Glutamatergic neuron (in vitro differentiated cells): Measurements from ENCODE around the gene DDX51. TPM values are rescaled to one million over a fixed set of nuclear protein-coding genes. Genes with fewer than 3 reads are reported as not detected.

Experiments used
- DNase-seq: peaks from one replicate; pipeline ENCODE4 v3.0.0; 2022
- H3K27ac Mint-ChIP-seq: one replicate; pipeline ENCODE4 v1.8.0; 2020; ENCODE audit warnings: mild to moderate bottlenecking, mixed read lengths, inconsistent platforms; ENCODE audit not compliant: unreplicated experiment
- H3K27me3 Mint-ChIP-seq: one replicate; pipeline ENCODE4 v1.8.0; 2020; ENCODE audit warnings: mild to moderate bottlenecking, moderate library complexity, mixed read lengths, inconsistent platforms; ENCODE audit not compliant: unreplicated experiment
- H3K36me3 Mint-ChIP-seq: one replicate; pipeline ENCODE4 v1.8.0; 2020; ENCODE audit warnings: mild to moderate bottlenecking, mixed read lengths, inconsistent platforms; ENCODE audit not compliant: unreplicated experiment
- H3K4me1 Mint-ChIP-seq: one replicate; pipeline ENCODE4 v1.8.0; 2020; ENCODE audit warnings: mild to moderate bottlenecking, low read depth, mixed read lengths, inconsistent platforms; ENCODE audit not compliant: unreplicated experiment
- H3K4me3 Mint-ChIP-seq: one replicate; pipeline ENCODE4 v1.8.0; 2020; ENCODE audit warnings: mild to moderate bottlenecking, mixed read lengths, inconsistent platforms; ENCODE audit not compliant: unreplicated experiment
- H3K9me3 Mint-ChIP-seq: one replicate; pipeline ENCODE4 v1.8.0; 2020; ENCODE audit warnings: mild to moderate bottlenecking, moderate library complexity, mixed read lengths, inconsistent platforms; ENCODE audit not compliant: unreplicated experiment
- total RNA-seq: library from RNA; stranded (reverse); fragmentation: NEBNext Ultra II Directional; extraction: Animal tissue kit (Norgen Biotek cat#: 25700); gene quantifications from one replicate; pipeline ENCODE4 v1.2.1, GENCODE V29; 2021; ENCODE audit not compliant: unreplicated experiment
- TF ChIP-seq, protein P1 (sequence below): fragments of 200-600 bp; sonication (generic); IDR thresholded peaks from one replicate; pipeline ENCODE4 v1.5.0; 2021; ENCODE audit not compliant: partially characterized antibody, unreplicated experiment

The DDX51 gene
- total RNA-seq, 1 donor from 2014 or later, result 24.9 TPM

DNA sequence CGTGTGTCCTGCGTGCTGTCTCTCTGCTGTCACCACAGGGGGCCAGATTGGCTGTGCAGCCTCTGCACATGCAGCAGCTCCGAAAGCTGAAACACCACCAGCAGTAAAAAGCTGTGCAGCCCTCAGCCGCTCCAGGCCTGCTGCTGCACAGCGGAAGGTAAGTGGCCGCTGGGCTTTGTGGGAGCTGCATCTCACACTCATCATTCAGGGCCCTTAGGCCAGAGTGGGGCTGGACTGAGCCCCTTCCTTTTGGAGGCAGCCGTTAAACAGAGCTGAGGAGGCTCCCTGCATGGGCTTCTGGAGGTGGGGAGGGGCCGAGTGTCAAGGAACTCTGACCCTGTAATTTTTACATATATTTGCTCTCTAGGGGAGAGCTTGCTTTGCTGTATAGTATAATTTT, 17.1 kb downstream of the DDX51 start:
- Mint-ChIP-seq H3K36me3 (peaks cover 56% of the 10 kb centered on the region), H3K9me3 (peaks cover 9% of the 10 kb centered on the region), H3K4me3 (no peak overlapping the region), H3K4me1 (no peaks in the 10 kb centered on the region), H3K27ac (no peak overlapping the region), H3K27me3 (peaks cover 3% of the 10 kb centered on the region)
- TF ChIP-seq, protein P1, sequence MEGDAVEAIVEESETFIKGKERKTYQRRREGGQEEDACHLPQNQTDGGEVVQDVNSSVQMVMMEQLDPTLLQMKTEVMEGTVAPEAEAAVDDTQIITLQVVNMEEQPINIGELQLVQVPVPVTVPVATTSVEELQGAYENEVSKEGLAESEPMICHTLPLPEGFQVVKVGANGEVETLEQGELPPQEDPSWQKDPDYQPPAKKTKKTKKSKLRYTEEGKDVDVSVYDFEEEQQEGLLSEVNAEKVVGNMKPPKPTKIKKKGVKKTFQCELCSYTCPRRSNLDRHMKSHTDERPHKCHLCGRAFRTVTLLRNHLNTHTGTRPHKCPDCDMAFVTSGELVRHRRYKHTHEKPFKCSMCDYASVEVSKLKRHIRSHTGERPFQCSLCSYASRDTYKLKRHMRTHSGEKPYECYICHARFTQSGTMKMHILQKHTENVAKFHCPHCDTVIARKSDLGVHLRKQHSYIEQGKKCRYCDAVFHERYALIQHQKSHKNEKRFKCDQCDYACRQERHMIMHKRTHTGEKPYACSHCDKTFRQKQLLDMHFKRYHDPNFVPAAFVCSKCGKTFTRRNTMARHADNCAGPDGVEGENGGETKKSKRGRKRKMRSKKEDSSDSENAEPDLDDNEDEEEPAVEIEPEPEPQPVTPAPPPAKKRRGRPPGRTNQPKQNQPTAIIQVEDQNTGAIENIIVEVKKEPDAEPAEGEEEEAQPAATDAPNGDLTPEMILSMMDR, result no peak
- no peak for DNase-seq

DNA sequence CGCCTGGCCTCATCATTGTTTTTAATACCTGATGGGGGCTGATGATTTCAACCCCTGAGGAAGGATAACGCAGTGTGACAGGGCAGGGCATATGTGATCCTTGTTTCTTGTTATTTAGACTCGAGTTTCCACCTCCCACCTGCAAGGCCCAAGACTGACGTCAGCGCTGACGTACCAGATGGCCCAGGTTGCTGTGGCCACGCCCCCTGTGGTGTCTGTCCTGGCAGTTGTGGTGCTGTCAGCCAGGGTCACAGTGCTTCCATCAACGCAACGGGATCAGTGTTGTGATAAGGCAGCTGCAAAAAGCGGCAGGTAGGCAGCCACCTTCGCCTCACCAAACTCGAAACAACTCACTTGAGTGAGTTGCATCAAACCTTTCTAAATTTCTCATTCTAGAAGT, 18.4 kb downstream of the DDX51 start:
- H3K27ac Mint-ChIP-seq, result no peak overlapping the region
- H3K4me3 Mint-ChIP-seq, result no peak overlapping the region
- TF ChIP-seq, protein P1, result no peak
- no peak for DNase-seq
- peaks cover 47% of the 10 kb centered on the region for H3K36me3 Mint-ChIP-seq
- H3K9me3 Mint-ChIP-seq, result peaks cover 7% of the 10 kb centered on the region
- no peaks in the 10 kb centered on the region for H3K4me1 Mint-ChIP-seq
- peaks cover 3% of the 10 kb centered on the region for H3K27me3 Mint-ChIP-seq

DNA sequence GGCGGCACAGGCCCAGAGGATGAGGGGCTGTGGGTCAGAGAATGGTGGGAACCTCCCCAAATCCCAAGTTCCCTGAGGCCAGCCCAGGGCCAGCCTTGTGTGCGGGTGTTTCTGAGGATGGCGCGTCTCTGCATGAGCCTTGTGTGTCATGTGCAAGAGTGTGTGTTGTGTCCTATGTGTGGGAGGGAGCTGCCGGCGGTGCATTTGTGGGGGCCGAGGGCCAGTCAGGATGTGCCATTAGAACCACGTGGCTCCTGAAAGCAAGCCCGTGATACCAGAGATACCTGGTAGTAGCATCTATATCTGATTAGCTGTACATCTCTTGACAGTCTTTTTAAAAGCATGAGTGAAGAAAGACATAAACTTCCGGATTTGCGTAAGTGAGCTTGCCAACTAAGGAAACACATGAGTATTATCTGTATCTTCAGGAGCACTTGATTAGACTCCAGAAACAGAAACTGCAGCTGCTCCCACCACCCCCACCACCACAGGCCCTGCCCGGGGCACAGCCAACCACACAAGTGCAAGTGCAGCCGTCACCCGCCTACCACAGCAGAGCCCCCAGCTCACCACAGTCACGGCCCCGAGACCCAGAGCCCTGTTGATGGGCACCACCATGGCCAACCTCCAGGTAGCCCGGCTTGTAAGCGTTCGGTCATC, 19.2 kb downstream of the DDX51 start:
- peaks cover 3% of the 10 kb centered on the region for H3K9me3 Mint-ChIP-seq
- no peak overlapping the region for H3K4me3 Mint-ChIP-seq
- H3K27me3 Mint-ChIP-seq, result no peaks in the 10 kb centered on the region
- TF ChIP-seq, protein P1, result no peak
- no peak overlapping the region for H3K27ac Mint-ChIP-seq
- no peak for DNase-seq
- H3K36me3 Mint-ChIP-seq, result peaks cover 41% of the 10 kb centered on the region
- no peaks in the 10 kb centered on the region for H3K4me1 Mint-ChIP-seq

DNA sequence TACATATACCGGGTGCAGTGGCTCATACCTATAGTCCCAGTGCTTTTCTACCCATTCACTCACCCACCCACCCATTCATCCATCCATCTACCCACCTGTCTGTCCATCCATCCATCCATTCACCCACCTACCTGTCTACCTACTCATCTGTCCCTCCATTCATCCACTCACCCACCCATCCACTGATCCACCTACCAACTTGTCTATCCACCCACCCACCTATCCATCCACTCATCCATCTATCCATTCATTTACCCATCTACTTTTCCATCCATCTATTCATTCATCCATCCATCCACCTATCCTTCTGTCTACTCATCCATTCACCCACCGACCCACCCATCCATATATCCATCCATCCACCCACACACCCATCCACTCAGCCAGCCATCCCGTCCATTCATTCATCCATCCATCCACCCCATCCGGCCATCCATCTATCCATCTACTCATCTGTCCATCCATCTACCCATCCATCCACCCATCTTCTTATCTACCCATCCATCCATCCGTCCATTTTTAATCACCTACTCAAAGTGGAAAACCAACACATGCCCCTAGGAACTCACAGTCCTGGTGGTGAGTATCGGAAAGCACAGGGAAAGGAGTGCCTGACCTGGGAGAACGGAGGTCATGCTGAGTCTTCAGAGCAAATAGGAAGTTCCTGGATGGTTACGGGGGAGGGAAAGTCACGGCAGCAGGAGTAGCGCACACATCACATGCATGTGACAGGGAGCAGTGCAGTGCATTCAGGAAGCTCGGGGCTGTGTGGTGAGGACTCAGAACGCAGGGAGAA, 20.0 kb downstream of the DDX51 start:
- Mint-ChIP-seq H3K4me3 (no peak overlapping the region), H3K27me3 (no peaks in the 10 kb centered on the region), H3K27ac (no peak overlapping the region), H3K9me3 (peaks cover 5% of the 10 kb centered on the region), H3K36me3 (peaks cover 36% of the 10 kb centered on the region), H3K4me1 (no peaks in the 10 kb centered on the region)
- TF ChIP-seq, protein P1, result no peak
- no peak for DNase-seq

DNA sequence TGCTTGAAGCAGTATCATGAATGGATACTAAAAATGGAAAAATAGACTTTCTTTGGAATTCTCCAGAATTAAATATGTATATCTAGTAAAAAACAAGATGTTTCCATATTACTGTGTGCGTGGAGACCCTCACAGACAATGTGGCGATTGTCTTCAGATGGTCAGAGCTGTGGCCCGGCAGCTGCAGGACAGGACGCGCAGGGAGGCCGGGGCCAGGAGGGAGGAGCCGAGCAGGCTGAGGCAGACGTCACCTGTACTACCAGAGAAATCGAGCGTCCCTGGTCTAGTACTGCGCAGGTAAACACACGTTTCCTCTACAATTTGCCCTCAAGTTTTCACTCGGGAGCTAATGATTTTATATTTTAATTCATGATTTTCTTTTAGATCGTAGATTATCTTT, 22.8 kb downstream of the DDX51 start:
- TF ChIP-seq, protein P1, result no peak
- DNase-seq, result no peak
- Mint-ChIP-seq H3K4me3 (no peak overlapping the region), H3K4me1 (no peaks in the 10 kb centered on the region), H3K9me3 (peaks cover 2% of the 10 kb centered on the region), H3K27ac (no peak overlapping the region), H3K27me3 (no peaks in the 10 kb centered on the region), H3K36me3 (peaks cover 11% of the 10 kb centered on the region)
